CD4-positive, alpha-beta T cell (primary cell): ENCODE results near the gene PLPPR1. TPM values are rescaled to one million over a fixed set of nuclear protein-coding genes. Genes with fewer than 3 reads are reported as not detected.

Experiments
- ATAC-seq: fragments of 200-7000 bp; cut with Tn5 transposase; one replicate; pipeline ENCODE4 v1.10.0; 2022; ENCODE audit warnings: mild to moderate bottlenecking; ENCODE audit not compliant: poor library complexity
- CTCF ChIA-PET: fragments of 350-600 bp; sonication (Branson Sonifier 250); formaldehyde crosslinking; loops from one replicate; lab custom pipeline; 2021; ENCODE audit warnings: antibody characterized with exemption, inconsistent platforms; lab: Charles Lee
- POLR2A ChIA-PET: fragments of 350-600 bp; sonication (Branson Sonifier 250); formaldehyde crosslinking; loops from one replicate; lab custom pipeline; 2021; ENCODE audit warnings: antibody characterized with exemption, inconsistent platforms; lab: Charles Lee
- DNase-seq, 14 experiments: peaks; one replicate each; pipeline ENCODE4 v3.0.0-alpha.2; 2013 to 2020; ENCODE audit warnings: mixed read lengths in 2 of 14
- H3K27ac ChIP-seq, 2 donors: one replicate each; pipeline versions ENCODE4 v1.5.1 to v1.7.0; 2013; ENCODE audit warnings: low read length in 2 of 2, low read depth in 1 of 2, mild to moderate bottlenecking in 1 of 2
- H3K27me3 ChIP-seq, 2 experiments: 1 replicate in 1 of 2; 2 replicates in 1 of 2; pipeline versions ENCODE4 v1.6.1 to v1.7.0; 2013; ENCODE audit warnings: low read length in 2 of 2, control low read depth in 1 of 2, mild to moderate bottlenecking in 1 of 2, moderate library complexity in 1 of 2; ENCODE audit not compliant: insufficient read depth in 2 of 2, control insufficient read depth in 1 of 2
- H3K36me3 ChIP-seq: one replicate; pipeline ENCODE4 v1.6.1; 2013; ENCODE audit warnings: low read length, control low read depth; ENCODE audit not compliant: insufficient read depth
- H3K4me1 ChIP-seq: one replicate; pipeline ENCODE4 v1.6.1; 2013; ENCODE audit warnings: low read length, control low read depth; ENCODE audit not compliant: insufficient read depth
- H3K4me3 ChIP-seq: one replicate; pipeline ENCODE4 v1.5.1; 2013; ENCODE audit warnings: mild to moderate bottlenecking, low read length, moderate library complexity
- H3K9me3 ChIP-seq, 2 experiments: 1 replicate in 1 of 2; 2 replicates in 1 of 2; pipeline versions ENCODE4 v1.6.1 to v1.7.0; 2013; ENCODE audit warnings: low read length in 2 of 2, mild to moderate bottlenecking in 2 of 2, control low read depth in 1 of 2, moderate library complexity in 1 of 2; ENCODE audit not compliant: control insufficient read depth in 1 of 2, insufficient read depth in 1 of 2
- H3K27ac Mint-ChIP-seq: one replicate; pipeline ENCODE4 v1.8.0; 2020; ENCODE audit warnings: mixed read lengths
- H3K27me3 Mint-ChIP-seq: one replicate; pipeline ENCODE4 v1.8.0; 2021; ENCODE audit warnings: mixed read lengths
- H3K36me3 Mint-ChIP-seq: one replicate; pipeline ENCODE4 v1.8.0; 2021; ENCODE audit warnings: low read depth, mixed read lengths
- H3K4me1 Mint-ChIP-seq: one replicate; pipeline ENCODE4 v1.8.0; 2021; ENCODE audit warnings: low read depth, mixed read lengths
- H3K4me3 Mint-ChIP-seq: one replicate; pipeline ENCODE4 v1.8.0; 2020; ENCODE audit warnings: mild to moderate bottlenecking, mixed read lengths
- H3K9me3 Mint-ChIP-seq: one replicate; pipeline ENCODE4 v1.8.0; 2020; ENCODE audit warnings: mixed read lengths
- intact Hi-C, 2 experiments: fragments of 100-400 bp; cut with DNase I in 1 of 2; cut with micrococcal nuclease in 1 of 2; formaldehyde crosslinking; loops; one replicate each; pipeline versions ENCODE4 v1.15.1 to v1.9.0; 2023 to 2025; cut with DNase I, micrococcal nuclease
- total RNA-seq, 174 experiments: library from RNA in 2 of 174; stranded (reverse) in 2 of 174; gene quantifications; one replicate each; pipeline ENCODE4 v1.2.3 and lab custom pipeline; 2021 to 2026
- TF ChIP-seq, protein P1 (sequence below): fragments of 200-600 bp; IDR thresholded peaks from one replicate; pipeline ENCODE4 v1.8.0; 2022; ENCODE audit warnings: antibody characterized with exemption, mild to moderate bottlenecking

Gene PLPPR1
- total RNA-seq, 2 experiments from 2014 or later = not detected

DNA sequence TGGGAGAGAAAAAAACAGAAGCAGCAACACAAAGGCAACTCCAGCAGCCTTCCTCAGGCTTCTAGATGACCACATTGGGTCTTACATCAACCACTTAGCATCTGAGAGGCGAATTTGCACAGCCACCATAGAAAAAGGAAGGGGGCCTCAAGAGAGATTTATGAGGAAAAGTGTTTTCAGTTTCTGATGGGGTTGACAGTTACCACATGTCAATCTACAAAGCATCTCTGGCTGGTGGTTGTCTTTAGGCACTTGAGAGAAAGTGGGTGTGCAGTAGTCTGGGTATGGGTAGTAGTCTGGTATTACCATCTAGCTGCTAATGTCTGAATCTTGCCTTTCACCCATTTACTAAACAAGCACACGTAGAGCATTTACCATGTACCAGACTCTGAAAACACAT, 218.8 kb downstream of the PLPPR1 start:
- H3K27me3 ChIP-seq = no peaks in the 10 kb centered on the region
- ATAC-seq = no peak
- H3K4me1 ChIP-seq = no peaks in the 10 kb centered on the region
- H3K27ac ChIP-seq = no peak overlapping the region
- no peaks in the 10 kb centered on the region for H3K9me3 ChIP-seq
- CTCF ChIA-PET = no interaction called here
- intact Hi-C loops = no loop called here
- POLR2A ChIA-PET = no interaction called here
- TF ChIP-seq, protein P1, sequence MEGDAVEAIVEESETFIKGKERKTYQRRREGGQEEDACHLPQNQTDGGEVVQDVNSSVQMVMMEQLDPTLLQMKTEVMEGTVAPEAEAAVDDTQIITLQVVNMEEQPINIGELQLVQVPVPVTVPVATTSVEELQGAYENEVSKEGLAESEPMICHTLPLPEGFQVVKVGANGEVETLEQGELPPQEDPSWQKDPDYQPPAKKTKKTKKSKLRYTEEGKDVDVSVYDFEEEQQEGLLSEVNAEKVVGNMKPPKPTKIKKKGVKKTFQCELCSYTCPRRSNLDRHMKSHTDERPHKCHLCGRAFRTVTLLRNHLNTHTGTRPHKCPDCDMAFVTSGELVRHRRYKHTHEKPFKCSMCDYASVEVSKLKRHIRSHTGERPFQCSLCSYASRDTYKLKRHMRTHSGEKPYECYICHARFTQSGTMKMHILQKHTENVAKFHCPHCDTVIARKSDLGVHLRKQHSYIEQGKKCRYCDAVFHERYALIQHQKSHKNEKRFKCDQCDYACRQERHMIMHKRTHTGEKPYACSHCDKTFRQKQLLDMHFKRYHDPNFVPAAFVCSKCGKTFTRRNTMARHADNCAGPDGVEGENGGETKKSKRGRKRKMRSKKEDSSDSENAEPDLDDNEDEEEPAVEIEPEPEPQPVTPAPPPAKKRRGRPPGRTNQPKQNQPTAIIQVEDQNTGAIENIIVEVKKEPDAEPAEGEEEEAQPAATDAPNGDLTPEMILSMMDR = no peak
- no peaks in the 10 kb centered on the region for H3K36me3 ChIP-seq
- H3K27me3 Mint-ChIP-seq = no peaks in the 10 kb centered on the region
- H3K27ac Mint-ChIP-seq = no peak overlapping the region
- DNase-seq = no peak
- no peak overlapping the region for H3K4me3 Mint-ChIP-seq
- H3K4me1 Mint-ChIP-seq = no peaks in the 10 kb centered on the region
- H3K4me3 ChIP-seq = no peak overlapping the region
- no peaks in the 10 kb centered on the region for H3K9me3 Mint-ChIP-seq
- H3K36me3 Mint-ChIP-seq = no peaks in the 10 kb centered on the region

DNA sequence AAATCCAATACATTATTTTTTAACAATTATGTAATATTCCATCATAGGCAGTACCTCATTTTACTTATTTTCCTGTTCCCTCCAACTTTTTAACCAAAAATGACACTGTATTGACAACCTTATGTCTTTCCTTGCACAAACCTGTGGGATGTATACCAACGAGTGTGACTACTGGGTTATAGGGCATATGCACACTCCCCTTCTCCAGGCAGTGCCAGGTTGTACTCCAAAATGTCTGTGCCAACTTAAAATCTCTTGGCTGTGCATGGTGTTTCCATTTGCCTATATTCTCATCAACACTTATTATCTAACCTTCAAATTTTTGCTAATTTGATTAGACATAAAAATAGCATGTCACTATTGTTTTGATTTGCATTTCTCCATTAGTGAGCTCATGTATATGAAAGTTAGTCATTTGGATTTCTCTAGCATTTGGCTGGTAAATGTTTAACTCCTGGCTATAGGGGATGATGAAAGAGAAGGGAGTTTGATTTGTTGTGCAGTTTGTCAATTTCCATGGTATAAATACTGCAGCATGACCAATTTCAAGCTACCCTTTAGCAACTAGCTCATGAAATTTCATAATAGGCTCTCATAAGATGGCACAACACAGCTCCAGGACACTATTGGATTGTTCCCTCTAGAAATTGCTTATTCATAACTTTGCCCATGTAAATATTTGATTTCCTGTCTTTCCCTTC, 226.4 kb downstream of the PLPPR1 start:
- no peaks in the 10 kb centered on the region for H3K4me1 ChIP-seq
- TF ChIP-seq, protein P1 = no peak
- H3K4me3 ChIP-seq = no peak overlapping the region
- no peaks in the 10 kb centered on the region for H3K9me3 ChIP-seq
- Mint-ChIP-seq H3K9me3 (no peaks in the 10 kb centered on the region), H3K27ac (no peak overlapping the region), H3K4me3 (no peak overlapping the region), H3K27me3 (peaks cover 10% of the 10 kb centered on the region), H3K36me3 (no peaks in the 10 kb centered on the region), H3K4me1 (no peaks in the 10 kb centered on the region)
- DNase-seq = no peak
- no peak for ATAC-seq
- CTCF ChIA-PET = no interaction called here
- no peaks in the 10 kb centered on the region for H3K27me3 ChIP-seq
- POLR2A ChIA-PET = no interaction called here
- no peak overlapping the region for H3K27ac ChIP-seq
- H3K36me3 ChIP-seq = no peaks in the 10 kb centered on the region
- intact Hi-C loops = no loop called here

DNA sequence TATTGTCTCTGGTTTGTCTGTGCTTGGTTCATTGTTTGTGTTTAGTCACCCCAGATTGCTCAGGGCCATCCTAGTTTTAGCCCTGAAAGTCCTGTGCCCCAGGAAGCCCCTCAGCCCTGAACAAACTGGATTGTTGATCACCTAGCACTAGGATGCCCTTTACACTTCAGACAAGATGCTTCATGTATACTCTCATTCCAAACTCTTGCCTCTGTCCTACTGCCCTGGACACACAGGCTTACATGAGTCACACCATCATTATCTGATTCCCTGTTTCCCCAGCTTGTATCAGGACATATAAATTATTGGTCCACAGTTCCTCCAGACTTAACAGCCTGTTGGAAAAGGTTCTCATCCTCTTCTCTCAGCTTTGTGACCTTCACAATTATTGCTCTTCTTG, 236.2 kb downstream of the PLPPR1 start:
- Mint-ChIP-seq H3K4me1 (no peaks in the 10 kb centered on the region), H3K4me3 (no peak overlapping the region), H3K27ac (no peak overlapping the region), H3K9me3 (no peaks in the 10 kb centered on the region), H3K27me3 (peaks cover 20% of the 10 kb centered on the region), H3K36me3 (no peaks in the 10 kb centered on the region)
- ATAC-seq (no peak), DNase-seq (no peak)
- TF ChIP-seq, protein P1 = no peak
- intact Hi-C loops = no loop called here
- CTCF ChIA-PET = no interaction called here
- no peaks in the 10 kb centered on the region for H3K27me3 ChIP-seq
- H3K4me3 ChIP-seq = no peak overlapping the region
- H3K27ac ChIP-seq = no peak overlapping the region
- no peaks in the 10 kb centered on the region for H3K36me3 ChIP-seq
- POLR2A ChIA-PET = no interaction called here
- no peaks in the 10 kb centered on the region for H3K9me3 ChIP-seq
- no peaks in the 10 kb centered on the region for H3K4me1 ChIP-seq
